T-helper 9 cell (primary cell): ENCODE measurements around the gene PAX7.
"Not testable (repeated sequence)": the region's sequence is repeated elsewhere in the genome, so short reads cannot be mapped to it uniquely, and the experiment has no call there.

Experiments
- DNase-seq: peaks from one replicate; pipeline ENCODE4 v3.0.0-alpha.2; 2020

Gene PAX7

DNA sequence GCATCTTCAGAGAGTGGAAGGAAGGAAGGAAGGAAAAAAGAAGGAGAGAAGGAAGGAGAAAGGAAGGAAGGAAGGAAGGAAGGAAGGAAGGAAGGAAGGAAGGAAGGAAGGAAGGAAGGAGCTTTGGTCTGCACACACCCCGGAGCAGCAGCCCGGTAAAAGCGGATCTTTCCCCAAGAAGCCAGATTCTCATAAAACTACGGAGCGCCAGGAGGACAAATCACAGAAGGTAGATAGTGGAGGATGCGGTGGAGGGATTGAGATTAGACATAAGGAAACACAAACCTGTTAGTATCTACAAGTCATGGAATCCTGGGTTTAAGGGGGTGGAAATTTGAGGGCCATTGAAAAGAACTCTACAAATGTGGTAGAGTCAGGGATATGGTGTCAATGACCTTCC is 36.7 kb downstream of the PAX7 start:
- DNase-seq: no peak

DNA sequence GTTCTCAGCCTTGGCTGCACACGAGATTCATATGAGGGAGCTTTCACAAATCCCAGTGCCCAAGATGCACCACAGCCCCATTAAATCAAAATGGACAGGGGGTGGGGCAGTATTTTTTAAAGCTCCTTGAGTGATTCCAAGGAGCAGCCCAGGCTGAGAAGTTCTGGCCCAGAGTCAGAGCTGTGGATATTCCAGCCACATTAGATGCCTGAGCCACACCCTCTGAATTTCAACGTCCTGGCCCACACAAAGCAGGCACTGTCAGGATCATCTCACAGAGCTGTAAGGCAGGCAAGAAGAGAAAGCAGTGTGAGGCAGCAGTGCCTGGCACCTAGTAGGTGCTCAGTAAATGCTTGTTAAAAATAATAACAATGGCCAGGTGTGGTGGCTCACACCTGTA is 37.4 kb downstream of the PAX7 start:
- DNase-seq: no peak

DNA sequence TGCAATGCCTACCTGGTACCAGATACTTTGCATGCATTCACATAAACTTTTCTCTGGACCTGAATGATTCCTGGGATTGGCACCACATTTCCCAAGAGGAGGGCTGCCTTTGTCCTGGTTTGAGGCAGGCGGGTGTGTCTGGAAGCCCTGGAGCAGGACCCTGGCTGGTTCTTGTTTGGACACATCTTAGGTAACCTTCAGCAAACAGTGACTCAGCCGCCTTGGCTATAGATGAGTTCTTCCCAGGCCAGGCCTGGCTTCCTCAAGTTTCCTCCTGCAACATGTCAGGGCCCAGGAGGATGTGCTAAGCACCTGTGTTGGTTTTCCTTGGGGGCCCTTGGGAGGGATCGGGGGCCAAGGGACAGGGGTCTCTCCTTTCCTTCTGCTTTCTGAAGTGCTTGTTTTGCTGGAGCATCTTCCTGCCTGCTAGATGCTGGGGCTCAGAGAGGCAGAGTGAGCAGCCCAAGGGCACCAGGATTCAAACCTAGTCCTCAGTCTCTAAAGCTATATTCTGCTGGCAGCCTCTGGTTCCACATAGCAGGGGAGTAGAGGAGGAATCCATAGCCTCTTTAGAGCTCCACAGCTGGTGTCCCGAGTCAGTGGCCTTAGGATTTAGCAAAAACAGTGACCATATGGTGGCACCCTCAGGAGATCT is 38.2 kb downstream of the PAX7 start:
- no peak for DNase-seq

DNA sequence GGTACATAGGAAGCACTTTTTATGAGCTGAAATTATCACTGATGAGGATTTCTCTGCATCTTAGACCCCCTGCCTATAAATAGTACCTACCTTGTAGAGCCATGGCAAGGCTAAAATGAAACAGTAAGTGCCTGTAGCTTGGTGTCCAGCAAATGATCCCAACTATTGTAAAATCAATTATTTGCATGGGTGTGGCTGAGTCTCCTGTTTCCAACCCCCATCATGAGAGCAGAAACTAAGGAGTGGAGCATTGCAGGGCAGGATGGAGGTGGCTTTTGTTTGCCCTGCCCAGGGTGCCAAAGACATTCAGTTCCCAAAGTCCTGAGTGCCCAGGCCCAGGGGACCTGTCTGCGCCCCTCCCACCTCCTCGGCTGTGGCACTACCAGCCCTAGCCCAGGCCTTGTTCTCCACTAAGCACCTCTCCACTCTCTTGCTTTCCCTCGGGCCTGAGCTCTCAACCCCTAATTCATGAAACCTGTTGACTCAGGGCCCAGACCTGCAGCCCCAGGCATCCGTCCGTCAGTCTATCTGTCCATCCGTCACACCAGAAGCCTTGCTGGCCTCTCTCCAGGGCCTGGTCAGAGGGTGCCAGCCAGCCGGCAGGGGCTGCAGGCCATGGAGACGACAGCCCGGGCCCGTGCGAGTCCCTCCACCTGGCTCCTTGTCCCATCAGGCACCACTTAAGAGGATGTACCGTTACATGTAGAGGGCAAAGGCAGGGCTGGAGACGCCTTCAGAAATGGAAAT is 39.6 kb downstream of the PAX7 start:
- DNase-seq: no peak

DNA sequence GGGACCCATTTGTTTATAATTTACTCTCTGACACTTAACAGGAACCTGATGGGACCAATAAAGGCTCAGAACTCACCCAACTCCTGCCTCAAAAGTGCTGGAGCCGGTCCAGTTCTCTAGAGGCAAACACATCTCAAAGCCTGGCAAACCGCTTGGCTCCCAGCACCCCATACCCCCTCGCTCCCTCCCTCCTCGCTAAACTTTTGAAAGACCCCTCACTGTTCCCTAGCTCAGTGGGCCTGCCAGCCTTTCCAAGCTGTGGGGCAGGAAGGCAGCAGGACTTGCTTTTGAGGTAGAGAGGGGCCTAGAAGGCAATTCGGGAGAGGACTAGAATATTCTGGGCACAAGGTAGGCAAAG is 40.2 kb downstream of the PAX7 start:
- DNase-seq: no peak

DNA sequence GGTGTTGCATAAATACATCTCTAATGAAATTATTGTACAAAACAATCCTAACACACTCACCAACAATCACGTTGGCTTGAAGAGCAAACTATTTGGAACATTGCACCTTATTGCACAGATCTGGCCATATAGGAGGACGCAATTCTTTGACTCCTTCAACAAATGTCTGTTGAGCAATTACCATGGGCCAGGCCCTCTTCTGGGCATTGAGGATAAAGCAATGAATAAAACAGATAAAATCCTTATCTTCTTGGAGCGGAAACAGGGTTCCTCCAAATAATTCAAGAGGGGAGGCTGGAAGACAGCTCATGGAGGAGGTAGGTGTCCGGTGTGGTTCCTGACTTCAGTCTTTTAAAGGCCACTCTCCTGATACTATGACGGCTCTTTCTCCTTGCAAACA is 43.3 kb downstream of the PAX7 start:
- no peak for DNase-seq

DNA sequence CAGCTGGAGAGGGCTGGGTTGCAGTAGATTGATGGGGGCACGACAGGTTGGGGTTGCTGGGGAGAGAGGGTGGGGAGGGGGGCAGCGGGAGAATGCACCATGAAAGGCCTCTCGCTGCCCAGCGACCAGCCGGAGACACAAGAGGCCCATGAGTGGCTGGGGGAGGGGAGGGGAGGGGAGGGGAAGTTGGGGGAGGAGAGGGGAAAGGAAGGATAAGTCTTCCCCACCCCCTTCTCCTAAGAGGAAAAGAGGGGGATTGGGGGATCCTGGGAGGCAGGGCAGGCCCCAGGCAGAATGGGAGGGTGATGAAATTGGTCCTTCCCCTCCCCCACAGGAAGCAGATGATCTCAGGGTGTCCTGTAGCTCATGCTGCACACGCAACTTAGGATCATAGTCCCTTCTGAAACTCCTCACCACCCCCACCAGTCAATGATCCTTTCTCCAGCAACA is 45.7 kb downstream of the PAX7 start:
- DNase-seq: no peak

DNA sequence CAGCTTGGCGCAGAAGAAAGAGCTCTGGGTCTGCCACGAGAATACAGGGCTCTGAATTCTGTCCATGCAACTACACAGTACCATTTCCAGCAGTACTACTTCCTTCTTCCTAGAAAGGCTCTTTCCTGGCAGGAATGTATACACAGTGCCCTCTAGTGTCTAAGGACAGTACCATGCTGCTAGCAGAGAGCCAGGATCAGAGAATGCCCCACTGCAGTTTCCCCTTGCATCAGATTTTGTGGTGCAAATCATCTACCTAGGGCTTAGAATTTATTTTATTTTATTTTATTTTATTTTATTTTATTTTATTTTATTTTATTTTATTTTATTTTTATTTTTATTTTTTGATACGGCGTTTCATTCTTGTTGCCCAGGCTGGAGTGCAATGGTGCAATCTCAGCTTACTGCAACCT is 50.8 kb downstream of the PAX7 start:
- no peak for DNase-seq

DNA sequence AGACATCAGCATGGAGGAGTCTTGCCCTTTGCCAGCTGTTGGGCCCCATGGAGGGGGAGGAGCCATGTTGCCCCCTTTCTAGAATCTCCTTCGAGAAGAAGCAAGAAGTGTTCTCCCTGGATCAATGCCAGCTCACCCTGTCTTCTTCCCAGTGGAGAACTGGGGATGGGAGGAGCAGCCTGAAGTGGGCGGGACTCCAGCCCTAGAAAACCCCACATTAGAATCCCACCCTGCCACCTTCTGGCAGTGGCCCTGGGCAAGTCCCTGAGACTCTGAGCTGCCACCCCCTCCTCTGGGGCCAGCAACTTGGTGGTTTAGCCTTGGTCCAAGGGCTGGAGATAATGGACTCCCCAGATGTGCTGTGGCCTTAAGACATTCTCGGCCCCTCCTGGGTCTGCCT is 51.7 kb downstream of the PAX7 start:
- DNase-seq: no peak

DNA sequence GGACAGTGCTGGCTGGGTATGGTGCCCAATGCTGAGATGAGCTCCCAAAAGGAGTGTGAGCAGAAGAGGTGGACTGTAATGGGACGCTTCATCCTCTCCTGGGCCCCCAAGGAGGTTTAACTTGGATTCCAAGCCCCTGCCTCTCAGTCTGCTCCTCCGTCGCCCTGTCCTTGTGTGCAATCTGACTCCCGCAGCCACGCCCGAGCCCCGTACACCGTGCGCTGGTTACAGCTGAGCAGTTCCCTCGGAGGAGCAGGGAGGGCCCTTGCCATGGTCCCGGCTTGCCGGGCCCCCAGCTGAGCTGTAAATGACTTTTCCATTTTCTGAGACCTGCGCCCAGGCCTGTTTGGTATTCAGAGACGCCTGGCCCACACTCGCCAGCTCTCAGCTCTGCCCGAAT is 53.7 kb downstream of the PAX7 start:
- DNase-seq: no peak

DNA sequence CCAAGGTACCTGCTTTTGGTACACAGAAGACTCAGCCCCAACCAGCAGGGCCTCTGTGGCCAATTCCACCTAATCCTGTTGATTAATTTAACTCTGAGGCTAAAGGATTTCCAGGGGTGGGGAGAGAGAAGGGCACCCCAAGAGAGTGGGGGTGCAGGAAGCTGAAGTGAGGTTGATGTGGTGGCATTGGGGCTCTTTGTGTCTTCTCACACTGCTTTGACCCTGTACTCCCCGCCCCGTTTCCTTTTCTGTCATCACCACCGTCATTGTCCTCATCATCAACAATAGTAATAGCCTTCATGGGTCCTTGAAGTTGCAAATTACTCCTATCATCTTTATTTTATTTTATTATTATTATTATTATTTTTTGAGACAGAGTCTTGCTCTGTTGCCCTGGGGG is 55.9 kb downstream of the PAX7 start:
- DNase-seq: no peak

DNA sequence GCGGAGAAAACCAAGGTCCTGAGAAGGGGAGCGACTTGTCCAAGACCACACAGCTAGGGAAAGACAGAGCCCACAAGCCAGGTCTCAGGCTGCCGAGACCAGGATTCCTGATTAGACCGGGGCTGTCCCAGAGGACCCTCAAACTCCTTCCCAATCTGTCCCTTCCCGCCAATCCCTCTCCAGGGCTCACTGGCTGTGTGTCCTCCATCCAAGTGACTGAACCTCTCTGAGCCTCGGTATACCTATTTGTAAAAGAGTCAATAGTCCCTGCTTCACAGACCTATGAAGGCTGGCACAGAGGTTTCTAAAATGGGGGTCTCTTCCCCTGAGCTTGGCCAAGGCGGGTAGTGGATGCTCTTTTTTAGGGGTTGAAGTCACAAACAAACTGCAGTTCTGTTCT is 56.6 kb downstream of the PAX7 start:
- no peak for DNase-seq

DNA sequence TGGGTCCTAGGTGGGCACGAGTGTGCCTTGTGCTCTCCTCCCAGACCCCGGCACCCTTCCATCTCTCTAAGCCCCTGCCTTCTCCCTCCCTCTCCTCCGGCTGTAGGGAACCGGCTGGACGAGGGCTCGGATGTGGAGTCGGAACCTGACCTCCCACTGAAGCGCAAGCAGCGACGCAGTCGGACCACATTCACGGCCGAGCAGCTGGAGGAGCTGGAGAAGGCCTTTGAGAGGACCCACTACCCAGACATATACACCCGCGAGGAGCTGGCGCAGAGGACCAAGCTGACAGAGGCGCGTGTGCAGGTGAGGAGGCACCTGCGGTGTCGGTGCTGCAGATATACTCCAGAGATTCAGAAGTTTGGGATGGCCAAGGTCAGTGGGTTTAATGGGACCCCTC is 61.0 kb downstream of the PAX7 start:
- no peak for DNase-seq

DNA sequence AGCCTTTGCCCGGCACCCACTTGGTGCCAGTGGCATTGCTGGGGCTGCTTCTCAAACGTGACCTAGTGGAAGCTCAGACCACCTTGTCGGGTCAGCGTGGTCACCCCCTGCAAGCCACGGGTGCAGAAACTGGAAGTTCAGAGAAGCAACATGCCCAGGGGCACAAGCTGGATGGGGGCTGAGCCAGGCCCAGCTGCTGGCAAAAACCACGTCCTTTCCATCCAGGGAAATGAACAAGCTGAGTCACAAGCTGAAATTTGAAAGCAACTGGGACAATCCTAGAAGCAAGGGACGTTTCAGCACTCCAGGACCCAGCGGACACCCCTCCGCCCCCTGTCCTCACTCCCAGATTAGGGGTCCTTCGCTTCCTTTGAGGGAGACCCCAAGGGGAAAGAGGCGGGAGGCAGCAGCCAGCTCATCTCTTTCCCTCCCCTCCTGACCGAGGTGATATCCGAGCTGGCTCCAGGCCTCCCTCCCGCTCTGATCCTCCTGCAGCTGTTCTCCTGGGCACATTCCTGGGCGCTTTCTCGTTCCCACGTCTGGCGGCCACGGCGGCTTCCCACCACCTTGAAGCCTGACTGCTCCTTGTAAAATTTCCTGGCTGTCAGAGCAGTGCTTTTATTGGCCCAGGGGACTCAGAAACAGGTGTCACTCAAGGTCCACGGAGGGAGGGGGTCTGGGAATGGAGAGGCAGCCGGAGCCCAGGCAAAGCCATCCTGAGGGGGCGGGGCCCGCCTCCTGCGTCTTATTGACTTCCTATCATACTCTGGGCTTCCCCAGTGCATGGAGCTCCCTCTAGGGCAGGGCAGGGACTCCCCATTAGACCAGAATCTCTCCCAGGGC is 62.8 kb downstream of the PAX7 start:
- DNase-seq: no peak

DNA sequence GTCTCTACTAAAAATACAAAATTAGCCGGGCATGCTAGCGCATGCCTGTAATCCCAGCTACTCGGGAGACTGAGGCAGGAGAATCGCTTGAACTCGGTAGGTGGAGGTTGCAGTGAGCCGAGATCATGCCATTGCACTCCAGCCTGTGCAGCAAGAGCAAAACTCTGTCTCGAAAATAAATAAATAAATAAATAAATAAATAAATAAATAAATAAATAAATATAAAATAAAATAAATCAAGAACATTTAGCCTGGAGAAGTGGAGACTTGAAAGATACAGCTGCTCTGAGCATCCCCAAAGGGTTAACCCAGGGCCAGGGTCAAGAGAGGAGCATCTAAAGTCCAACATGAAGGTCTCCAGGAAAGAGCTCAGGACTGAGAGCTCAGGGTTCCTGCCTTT is 63.6 kb downstream of the PAX7 start:
- not testable (repeated sequence) for DNase-seq

DNA sequence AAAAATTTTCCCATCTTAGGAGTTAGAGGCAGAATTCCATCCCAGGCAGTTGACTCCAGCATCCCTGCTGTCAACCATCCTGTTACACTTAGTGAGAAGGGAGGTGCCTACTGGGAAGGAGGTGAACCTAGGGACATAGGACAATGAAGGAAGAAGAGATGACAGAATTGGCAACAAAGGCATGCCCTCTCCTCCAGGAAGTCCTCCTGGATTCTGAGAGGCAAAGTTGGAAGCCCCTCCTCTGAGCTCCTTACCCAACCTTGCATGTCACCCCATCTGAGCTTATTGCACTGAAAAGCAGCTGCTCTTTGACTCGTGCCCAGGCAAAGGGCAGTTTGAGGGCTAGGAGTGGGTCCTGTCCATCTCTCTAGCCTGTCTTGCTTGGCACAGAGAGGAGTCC is 66.9 kb downstream of the PAX7 start:
- no peak for DNase-seq

DNA sequence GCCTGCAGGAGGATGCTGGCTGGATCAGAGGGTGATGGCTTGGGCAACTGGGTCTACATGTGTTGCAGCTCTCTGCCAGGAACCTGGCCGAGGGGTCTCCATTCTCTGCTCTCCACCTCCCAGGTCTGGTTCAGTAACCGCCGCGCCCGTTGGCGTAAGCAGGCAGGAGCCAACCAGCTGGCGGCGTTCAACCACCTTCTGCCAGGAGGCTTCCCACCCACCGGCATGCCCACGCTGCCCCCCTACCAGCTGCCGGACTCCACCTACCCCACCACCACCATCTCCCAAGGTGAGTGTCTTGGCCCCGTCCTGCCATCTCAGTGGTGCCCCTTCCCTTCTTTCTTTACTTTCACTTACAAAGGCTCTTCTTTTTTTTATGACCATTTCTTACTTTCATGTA is 69.9 kb downstream of the PAX7 start:
- no peak for DNase-seq

DNA sequence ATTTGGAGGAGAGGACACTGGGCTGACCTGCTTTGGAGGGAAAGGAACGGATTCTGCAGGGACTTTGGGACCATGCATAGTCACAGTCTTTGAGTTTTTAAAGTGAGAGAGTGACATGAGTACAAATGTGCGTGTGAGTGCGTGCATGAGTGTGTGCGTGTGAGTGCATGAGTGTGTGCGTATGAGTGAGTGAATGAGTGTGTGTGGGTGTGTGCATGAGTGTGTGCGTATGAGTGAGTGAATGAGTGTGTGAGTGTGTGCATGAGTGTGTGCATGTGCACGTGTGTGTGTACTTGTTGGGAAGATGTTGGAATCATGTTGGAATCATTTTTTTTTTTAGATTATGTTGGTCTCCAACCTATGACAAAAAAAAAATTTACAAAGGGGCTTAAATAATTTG is 70.5 kb downstream of the PAX7 start:
- DNase-seq: no peak

DNA sequence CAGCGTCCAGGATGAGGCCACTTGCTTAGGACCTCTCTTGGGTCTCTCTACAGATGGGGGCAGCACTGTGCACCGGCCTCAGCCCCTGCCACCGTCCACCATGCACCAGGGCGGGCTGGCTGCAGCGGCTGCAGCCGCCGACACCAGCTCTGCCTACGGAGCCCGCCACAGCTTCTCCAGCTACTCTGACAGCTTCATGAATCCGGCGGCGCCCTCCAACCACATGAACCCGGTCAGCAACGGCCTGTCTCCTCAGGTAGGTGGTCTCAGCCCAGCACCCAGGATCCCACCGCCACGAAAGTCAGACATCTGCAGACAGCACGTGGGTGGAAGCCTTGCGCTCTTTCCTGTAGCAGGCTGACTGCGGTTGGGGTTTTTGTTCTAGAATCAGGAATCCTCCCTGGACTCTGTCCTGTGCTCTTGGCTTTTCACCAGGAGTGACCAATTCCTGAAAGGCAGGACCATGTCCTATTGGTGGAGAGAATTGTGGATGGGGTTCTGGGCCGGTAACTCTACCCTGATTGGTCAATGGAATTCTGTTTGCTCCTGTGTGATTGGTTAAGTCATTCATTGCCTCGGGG is 72.5 kb downstream of the PAX7 start:
- no peak for DNase-seq

DNA sequence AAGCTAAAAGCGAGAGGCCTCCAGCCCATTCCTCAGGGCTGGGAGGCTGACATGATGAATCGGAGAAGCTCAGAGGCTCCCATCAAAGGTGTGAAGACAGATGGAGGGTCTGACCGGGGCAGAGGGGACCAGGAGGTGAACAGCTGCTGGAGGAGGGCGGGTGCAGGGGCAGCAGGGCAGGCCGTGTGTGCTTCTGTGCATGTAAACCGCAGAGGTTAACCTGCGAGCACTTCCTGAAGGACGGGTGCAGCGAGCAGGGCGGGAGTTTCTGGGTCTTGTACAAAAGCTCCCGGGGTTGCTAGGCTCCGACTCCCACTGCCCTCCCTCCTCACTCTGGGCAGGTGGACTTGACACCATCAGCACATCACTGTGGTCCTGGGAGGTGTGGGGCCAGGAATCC is 75.2 kb downstream of the PAX7 start:
- no peak for DNase-seq

DNA sequence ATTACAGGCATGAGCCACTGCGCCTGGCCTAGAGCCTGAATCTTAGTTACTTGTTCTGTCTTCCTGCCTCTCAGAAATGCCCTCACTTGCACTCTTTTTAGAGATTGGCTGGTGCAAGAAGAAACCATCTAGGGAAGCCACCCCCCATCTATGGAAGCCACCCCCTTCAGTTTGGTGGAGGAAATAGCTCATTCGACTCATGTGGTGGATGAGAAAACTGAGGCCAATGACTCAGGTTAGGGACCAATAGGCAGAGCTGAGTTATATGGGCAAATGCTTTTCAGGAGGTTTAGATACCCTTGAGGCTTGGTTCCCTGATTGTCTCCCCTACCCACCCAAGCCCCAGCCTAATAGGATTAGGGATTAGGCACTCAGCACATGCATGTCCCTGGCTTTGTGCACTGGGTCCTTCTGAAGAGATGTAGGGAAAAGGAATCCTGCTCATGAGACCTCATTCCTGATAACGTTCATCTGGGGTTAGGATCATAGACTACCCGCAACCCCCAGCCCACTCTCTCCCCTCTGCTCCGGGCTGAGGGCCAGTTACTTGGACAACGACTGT is 77.1 kb downstream of the PAX7 start:
- no peak for DNase-seq

DNA sequence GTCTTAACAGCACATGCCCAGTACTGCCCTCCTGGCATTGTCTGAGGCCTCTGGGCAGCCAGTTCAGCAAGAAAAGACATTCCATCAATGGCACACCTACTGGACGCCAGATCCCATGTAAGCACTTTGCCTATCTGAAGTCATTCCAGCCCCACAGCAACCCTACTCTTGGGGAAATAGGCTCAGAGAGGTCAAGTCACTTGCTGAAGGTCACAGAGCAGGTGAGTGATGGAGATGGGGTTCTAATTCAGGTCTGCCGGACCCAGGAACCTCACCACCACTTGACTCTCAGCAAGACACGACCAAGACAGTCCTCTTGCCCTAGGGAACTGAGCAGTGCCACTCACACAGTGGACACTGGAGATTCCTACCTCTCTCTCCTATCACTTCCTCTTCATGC is 79.4 kb downstream of the PAX7 start:
- DNase-seq: no peak

DNA sequence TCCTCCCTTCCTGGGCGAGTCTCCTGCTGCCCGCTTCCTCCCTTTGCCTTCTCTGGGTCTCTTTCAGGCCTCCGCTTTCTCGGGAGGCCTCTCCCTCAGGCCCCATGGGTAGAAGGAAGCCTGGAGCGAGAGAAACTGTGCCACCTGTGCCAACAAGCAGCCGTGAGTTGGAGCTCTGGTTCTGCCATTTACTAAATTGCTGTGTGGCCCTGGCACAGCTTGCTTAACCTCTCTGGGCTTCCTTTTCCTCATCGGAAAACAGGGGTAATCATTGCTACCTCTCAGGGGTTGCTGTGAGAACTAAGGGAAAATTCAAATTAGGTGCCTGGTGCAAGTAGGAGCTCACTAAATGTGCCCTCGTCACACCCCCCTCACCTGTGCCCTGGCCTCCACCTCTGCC is 80.4 kb downstream of the PAX7 start:
- no peak for DNase-seq
